HFF-Myc (cell line): ENCODE results near the gene RTKN.

Experiments
- DNase-seq: peaks from one replicate; pipeline ENCODE4 v3.0.0-alpha.2; 2011; ENCODE audit warnings: low read depth; ENCODE audit errors: extremely low read depth
- H3K4me3 ChIP-seq: replicated peaks from 2 replicates; pipeline ENCODE4 v1.5.1; 2011; ENCODE audit warnings: low read depth, mild to moderate bottlenecking, control low read depth, low read length
- CTCF ChIP-seq: IDR thresholded peaks from 2 replicates; pipeline ENCODE4 v1.5.1; 2012; ENCODE audit warnings: mild to moderate bottlenecking, low read depth, low read length, control low read depth; ENCODE audit errors: missing control alignments

The RTKN gene

DNA sequence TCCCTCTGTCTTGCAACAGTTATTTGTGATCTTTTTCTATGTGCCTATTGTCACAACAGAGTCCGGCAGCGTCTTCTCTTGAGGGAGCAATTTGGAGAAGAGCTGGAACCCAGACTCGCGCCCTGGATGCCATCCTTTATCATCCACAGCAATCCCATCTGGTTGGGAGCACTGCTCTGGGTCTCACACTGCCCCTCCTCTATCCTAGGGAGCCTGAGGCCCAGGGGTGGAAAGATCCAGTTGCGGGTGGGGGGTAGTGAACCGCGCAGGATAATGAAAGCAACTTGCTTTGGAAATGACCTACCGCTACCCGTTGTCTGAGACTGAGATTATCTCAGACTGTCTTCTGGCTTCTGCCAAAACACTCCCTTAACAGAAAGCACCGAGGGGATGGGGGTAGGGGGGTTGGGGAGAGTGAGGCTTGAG, 17.2 kb upstream of the RTKN start:
- DNase-seq = no peak
- no peak for TF ChIP-seq CTCF

GRCh38 chr2:74458132-74458937, 16.6 kb upstream of the RTKN start, which contains the start of gene WBP1:
Gene WBP1 (plus strand): TSS chr2:74458438. CDS start chr2:74458603, 165 bp downstream.
- H3K4me3 ChIP-seq = peak within 1 kb of the TSS; percentile 92
- no peak for TF ChIP-seq CTCF
- DNase-seq = peak; percentile 100

More for the DNA sequence above, 17.2 kb upstream of the RTKN start:
- peak overlapping the region; percentile 92 for H3K4me3 ChIP-seq

DNA sequence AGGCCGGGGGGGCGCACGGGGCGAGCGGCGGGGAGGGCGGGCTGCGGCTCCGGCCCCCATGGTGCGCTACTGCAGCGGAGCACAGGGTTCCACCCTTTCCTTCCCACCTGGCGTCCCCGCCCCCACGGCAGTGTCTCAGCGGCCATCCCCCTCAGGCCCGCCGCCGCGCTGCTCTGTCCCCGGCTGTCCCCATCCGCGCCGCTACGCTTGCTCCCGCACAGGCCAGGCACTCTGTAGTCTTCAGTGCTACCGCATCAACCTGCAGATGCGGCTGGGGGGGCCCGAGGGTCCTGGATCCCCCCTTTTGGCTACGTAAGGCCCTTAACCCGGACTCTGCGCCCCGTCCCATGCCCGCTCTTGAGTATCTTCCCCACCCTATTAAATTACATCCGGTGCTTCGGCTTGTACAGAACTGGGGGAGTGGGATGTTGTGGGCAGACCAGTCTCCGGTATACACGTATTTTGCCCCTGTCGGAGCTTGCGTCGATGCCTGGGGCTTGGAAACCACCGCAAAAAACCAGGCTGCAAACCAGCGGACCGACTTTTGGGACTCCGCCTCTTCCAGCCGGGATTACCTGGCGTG, 15.9 kb upstream of the RTKN start:
- DNase-seq = no peak

DNA sequence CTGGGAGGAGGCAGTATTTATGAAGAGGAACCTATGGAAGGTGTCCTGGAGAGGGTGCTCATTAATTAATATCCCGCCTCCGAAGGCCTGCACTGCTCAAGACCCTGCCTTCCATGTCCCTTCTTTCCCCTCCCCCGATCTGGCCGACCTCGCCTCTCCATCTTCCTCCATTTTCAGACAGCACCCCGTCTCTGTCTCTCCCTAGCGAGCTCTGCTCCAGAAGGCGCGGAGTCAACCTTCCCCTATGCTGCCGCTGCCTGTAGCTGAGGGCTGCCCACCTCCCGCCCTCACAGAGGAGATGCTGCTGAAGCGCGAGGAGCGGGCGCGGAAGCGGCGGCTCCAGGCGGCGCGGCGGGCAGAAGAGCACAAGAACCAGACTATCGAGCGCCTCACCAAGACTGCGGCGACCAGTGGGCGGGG, 15.4 kb upstream of the RTKN start:
- peak overlapping the region; percentile 92 for H3K4me3 ChIP-seq
- TF ChIP-seq CTCF = no peak
- DNase-seq = no peak

More for the DNA sequence above, 15.9 kb upstream of the RTKN start:
- TF ChIP-seq CTCF = no peak
- peak overlapping the region; percentile 92 for H3K4me3 ChIP-seq

GRCh38 chr2:74454654-74455511, 13.1 kb upstream of the RTKN start, which contains the start of gene INO80B:
Gene INO80B (plus strand): TSS chr2:74455087. CDS start chr2:74455117, 30 bp downstream.
- H3K4me3 ChIP-seq = peak within 1 kb of the TSS; percentile 59
- TF ChIP-seq CTCF = no peak
- peak; percentile 97 for DNase-seq

- no peak for TF ChIP-seq CTCF
- DNase-seq = no peak
- H3K4me3 ChIP-seq = no peak overlapping the region
Measured at GRCh38 chr2:74450570-74451190, 8.9 kb upstream of the RTKN start.
